A549 (cell line): ENCODE data around the gene DMGDH.

Experiments
- CTCF ChIP-seq: fragments of >200 bp; sonication (Bioruptor Twin); formaldehyde crosslinking; IDR thresholded peaks from 3 replicates; pipeline ENCODE4 v1.5.1; 2016
- ELK1 ChIP-seq: fragments of 150-350 bp; IDR thresholded peaks from 2 replicates; pipeline ENCODE4 v1.6.1; 2014; ENCODE audit warnings: low read depth, mild to moderate bottlenecking, low read length
- EP300 ChIP-seq, 2 experiments: fragments of >200 bp; sonication (Bioruptor Twin); formaldehyde crosslinking; IDR thresholded peaks; 2 replicates in 1 of 2; 3 replicates in 1 of 2; pipeline ENCODE4 v1.6.1; 2016 to 2017
- MAX ChIP-seq: IDR thresholded peaks from 2 replicates; pipeline ENCODE4 v1.6.1; 2012
- NFE2L2 ChIP-seq: fragments of 150-350 bp; conservative IDR thresholded peaks from 2 replicates; pipeline ENCODE4 v1.6.1; 2014; ENCODE audit warnings: low read length
- PBX3 ChIP-seq: IDR thresholded peaks from 2 replicates; pipeline ENCODE4 v1.6.1; 2012
- POLR2A ChIP-seq: IDR thresholded peaks from 2 replicates; pipeline ENCODE4 v1.6.1; 2012; ENCODE audit warnings: mild to moderate bottlenecking, low read length
- POLR2AphosphoS2 ChIP-seq: conservative IDR thresholded peaks from 2 replicates; pipeline ENCODE4 v1.6.1; 2012; ENCODE audit warnings: low read length, improper control_type of control experiment, inconsistent platforms
- REST ChIP-seq: fragments of 200-600 bp; sonication (generic); IDR thresholded peaks from 2 replicates; pipeline ENCODE4 v1.6.1; 2016; ENCODE audit warnings: antibody characterized with exemption, mild to moderate bottlenecking, moderate library complexity
- RFX5 ChIP-seq: fragments of 450-650 bp; IDR thresholded peaks from 2 replicates; pipeline ENCODE4 v1.7.1; 2014; ENCODE audit warnings: antibody characterized with exemption, mild to moderate bottlenecking, moderate library complexity
- SMC3 ChIP-seq: fragments of >200 bp; sonication (Bioruptor Twin); formaldehyde crosslinking; IDR thresholded peaks from 3 replicates; pipeline ENCODE4 v1.6.1; 2018; ENCODE audit warnings: inconsistent platforms

- TF ChIP-seq EP300 (IDR thresholded peaks at IDR 0.05) (no peak), CTCF (no peak), PBX3 (no peak), MAX (no peak), POLR2A (no peak), REST (no peak), ELK1 (no peak), RFX5 (no peak), POLR2AphosphoS2 (no peak), SMC3 (no peak), NFE2L2 (no peak)
Observed at GRCh38 chr5:79076819-79077218, 7.3 kb upstream of the DMGDH start.
